ENCODE data around the gene TEF.
A peak's percentile ranks its signal among the peaks of the same experiment; 100 is the strongest.

TEF gene

GRCh38 chr22:41445129-41446056 is 63.7 kb downstream of the TEF start:
- ChIA-PET POLR2A (ENCODE audit: low non-redundant PET) (interaction anchor here (0.7 kb wide), 1 partner anchor 23 kb away, joined by 3 read pairs; the partner anchor contains the start of gene PHF5A), CTCF (interaction anchor here (0.6 to 1.0 kb wide), 2 partner anchors 41 to 399 kb away, joined by 3 read pairs; no protein-coding TSS in a partner anchor)
- TF ChIP-seq CTCF (conservative IDR thresholded peaks at IDR 0.05; ENCODE audit: low read depth): no peak
- H3K27ac ChIP-seq: peak overlapping the region; percentile 96
- DNase-seq (ENCODE audit: low spot score): no peak

- ChIA-PET CTCF (interaction anchor here (0.6 to 1.0 kb wide), 2 partner anchors 42 to 399 kb away, joined by 3 read pairs; no protein-coding TSS in a partner anchor), POLR2A (ENCODE audit: low non-redundant PET) (interaction anchor here (0.8 to 1.0 kb wide), 4 partner anchors 8 to 71 kb away, joined by 3 to 9 read pairs (median 3); partner anchors contain the start of genes ACO2 and PHF5A)
- DNase-seq (ENCODE audit: low spot score): no peak
Observed at GRCh38 chr22:41446057-41446501, 64.3 kb downstream of the TEF start.

GRCh38 chr22:41446639-41447434 is 65.1 kb downstream of the TEF start, which contains the start of gene TOB2:
TSS of gene TOB2 (minus strand) at chr22:41446801. CDS start at chr22:41437345, 9,456 bp downstream.
- H3K27ac ChIP-seq: peak within 1 kb of the TSS; percentile 96
- CTCF ChIA-PET: no interaction called here
- peak; percentile 80 for DNase-seq (ENCODE audit: low spot score)
- TF ChIP-seq CTCF (conservative IDR thresholded peaks at IDR 0.05; ENCODE audit: low read depth): no peak
- POLR2A ChIA-PET (ENCODE audit: low non-redundant PET): interaction anchor here (0.8 to 1.0 kb wide), 4 partner anchors 9 to 70 kb away, joined by 3 to 9 read pairs (median 3); partner anchors contain the start of genes ACO2 and PHF5A

More at GRCh38 chr22:41446057-41446501, 64.3 kb downstream of the TEF start:
- TF ChIP-seq CTCF (conservative IDR thresholded peaks at IDR 0.05; ENCODE audit: low read depth): no peak
- H3K27ac ChIP-seq: peak overlapping the region; percentile 96

- no peak for TF ChIP-seq CTCF (conservative IDR thresholded peaks at IDR 0.05; ENCODE audit: low read depth)
- CTCF ChIA-PET: interaction anchor here (0.6 to 0.7 kb wide), 2 partner anchors 9 to 70 kb away, joined by 3 read pairs; no protein-coding TSS in a partner anchor
- POLR2A ChIA-PET (ENCODE audit: low non-redundant PET): interaction anchor here (0.9 to 1.0 kb wide), 3 partner anchors 21 to 70 kb away, joined by 3 read pairs; partner anchors contain the start of genes ACO2 and PHF5A
- DNase-seq (ENCODE audit: low spot score): no peak
- peak overlapping the region; percentile 96 for H3K27ac ChIP-seq
Observed at GRCh38 chr22:41447435-41448188, 65.9 kb downstream of the TEF start.

- TF ChIP-seq CTCF (conservative IDR thresholded peaks at IDR 0.05; ENCODE audit: low read depth): no peak
- CTCF ChIA-PET: interaction anchor here (0.6 to 1.2 kb wide), 3 partner anchors 9 to 69 kb away, joined by 3 read pairs; partner anchors contain the start of gene PHF5A
- peak; percentile 94 for DNase-seq (ENCODE audit: low spot score)
- H3K27ac ChIP-seq: peak overlapping the region; percentile 96
- POLR2A ChIA-PET (ENCODE audit: low non-redundant PET): interaction anchor here (0.6 to 0.9 kb wide), 2 partner anchors 20 to 36 kb away, joined by 3 to 5 read pairs; partner anchors contain the start of genes ACO2 and PHF5A
Observed at GRCh38 chr22:41448189-41448808, 66.6 kb downstream of the TEF start.
